WERI-Rb-1 (cell line): ENCODE measurements around the gene TRPM3.

Experiments
- DNase-seq: peaks from one replicate; pipeline ENCODE4 v3.0.0-alpha.2; 2020
- H3K27ac ChIP-seq: fragments of 250-450 bp; sonication (Bioruptor Pico); 2 replicates; pipeline ENCODE4 v1.5.1; 2020; ENCODE audit warnings: mild to moderate bottlenecking, moderate library complexity
- H3K27me3 ChIP-seq: fragments of 250-450 bp; sonication (Bioruptor Pico); 2 replicates; pipeline ENCODE4 v1.5.1; 2021; ENCODE audit warnings: mild to moderate bottlenecking, low read depth, moderate library complexity; ENCODE audit not compliant: insufficient read depth, severe bottlenecking
- H3K36me3 ChIP-seq: fragments of 250-450 bp; sonication (Bioruptor Pico); 2 replicates; pipeline ENCODE4 v1.5.1; 2020; ENCODE audit warnings: mild to moderate bottlenecking, moderate library complexity
- H3K4me3 ChIP-seq: 2 replicates; pipeline ENCODE4 v1.5.1; 2011; ENCODE audit warnings: low read depth, mild to moderate bottlenecking, control low read depth, low read length
- H3K9me3 ChIP-seq: fragments of 250-450 bp; sonication (Bioruptor Pico); 2 replicates; pipeline ENCODE4 v1.5.1; 2021; ENCODE audit warnings: mild to moderate bottlenecking, moderate library complexity; ENCODE audit not compliant: severe bottlenecking
- CTCF ChIP-seq: IDR thresholded peaks from 2 replicates; pipeline ENCODE4 v1.5.1; 2011; ENCODE audit warnings: low read depth, mild to moderate bottlenecking, control low read depth, inconsistent platforms, low read length

TRPM3 gene

GRCh38 chr9:71145179-71145578 is 23.8 kb upstream of the TRPM3 start:
- Histone ChIP-seq H3K36me3 (no peaks in the 10 kb centered on the region), H3K27me3 (no peaks in the 10 kb centered on the region), H3K4me3 (no peak overlapping the region), H3K9me3 (peaks cover 3% of the 10 kb centered on the region), H3K27ac (no peak overlapping the region)
- no peak for TF ChIP-seq CTCF
- no peak for DNase-seq

DNA sequence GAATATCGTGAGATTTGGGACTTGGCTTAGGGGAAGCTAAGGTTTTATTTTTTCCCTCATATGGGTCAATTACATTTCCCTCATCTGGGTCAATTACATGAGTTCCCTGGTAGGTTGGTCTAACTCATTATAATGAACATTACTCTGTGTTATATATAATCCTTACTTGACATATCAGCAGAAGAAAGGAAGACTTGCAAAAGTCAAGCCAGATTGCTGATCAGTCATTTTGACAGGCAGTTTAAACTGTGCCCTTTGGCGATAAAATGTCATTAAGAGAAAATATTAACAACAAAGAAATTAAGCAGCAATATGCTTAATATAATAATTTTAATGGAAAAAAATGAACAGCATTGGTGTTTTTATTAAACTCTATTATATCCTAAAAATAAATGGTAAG is 23.1 kb upstream of the TRPM3 start:
- Histone ChIP-seq H3K27ac (no peak overlapping the region), H3K4me3 (no peak overlapping the region), H3K27me3 (no peaks in the 10 kb centered on the region), H3K9me3 (peaks cover 3% of the 10 kb centered on the region), H3K36me3 (no peaks in the 10 kb centered on the region)
- TF ChIP-seq CTCF: no peak
- DNase-seq: no peak

DNA sequence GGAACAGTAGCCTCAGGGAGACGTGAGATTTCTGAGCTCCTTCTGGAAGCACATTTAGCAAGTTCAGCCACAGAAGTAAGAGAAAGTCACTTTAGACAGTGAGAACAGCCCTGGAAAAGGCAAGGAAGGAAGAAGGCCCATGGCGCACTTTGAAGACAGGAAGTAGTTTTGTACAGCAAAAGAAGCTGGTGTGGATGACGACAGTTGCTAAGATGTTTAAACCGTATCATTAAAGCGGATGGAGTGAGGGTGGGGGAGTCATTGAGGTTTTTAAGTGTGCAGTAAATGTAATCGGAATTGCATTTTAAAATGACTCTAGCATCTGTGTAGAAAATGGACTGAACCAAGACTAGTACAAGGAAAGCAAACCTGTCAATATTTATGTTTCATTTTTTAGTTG is 15.3 kb upstream of the TRPM3 start:
- no peak overlapping the region for H3K4me3 ChIP-seq
- TF ChIP-seq CTCF: no peak
- H3K27me3 ChIP-seq: no peaks in the 10 kb centered on the region
- H3K36me3 ChIP-seq: no peaks in the 10 kb centered on the region
- no peak for DNase-seq
- no peak overlapping the region for H3K27ac ChIP-seq
- no peaks in the 10 kb centered on the region for H3K9me3 ChIP-seq

GRCh38 chr9:71131145-71131544 is 9.7 kb upstream of the TRPM3 start:
- H3K27me3 ChIP-seq: no peaks in the 10 kb centered on the region
- H3K4me3 ChIP-seq: no peak overlapping the region
- no peaks in the 10 kb centered on the region for H3K36me3 ChIP-seq
- no peak for DNase-seq
- H3K9me3 ChIP-seq: no peaks in the 10 kb centered on the region
- TF ChIP-seq CTCF: no peak
- H3K27ac ChIP-seq: no peak overlapping the region

DNA sequence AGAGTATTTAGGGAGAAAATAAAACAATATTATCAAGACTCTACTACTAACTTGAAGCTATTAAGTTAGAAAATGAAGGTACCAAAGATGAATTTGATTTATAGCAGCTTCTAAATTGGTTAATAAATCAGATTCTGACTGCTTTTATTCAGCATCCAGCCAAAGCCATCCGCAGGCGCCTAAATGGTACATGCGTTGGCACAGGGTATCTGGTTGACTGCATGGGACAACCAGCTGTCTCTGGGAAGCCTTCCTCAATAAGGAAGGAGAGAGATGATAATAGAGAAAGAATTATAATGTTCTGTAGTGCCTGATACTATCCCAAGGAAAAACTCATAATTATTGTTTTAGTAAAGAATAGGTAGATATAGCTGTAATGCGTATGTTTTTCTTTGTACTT is 9.1 kb upstream of the TRPM3 start:
- Histone ChIP-seq H3K27me3 (no peaks in the 10 kb centered on the region), H3K36me3 (no peaks in the 10 kb centered on the region), H3K9me3 (no peaks in the 10 kb centered on the region), H3K27ac (no peak overlapping the region), H3K4me3 (no peak overlapping the region)
- TF ChIP-seq CTCF: no peak
- DNase-seq: no peak

DNA sequence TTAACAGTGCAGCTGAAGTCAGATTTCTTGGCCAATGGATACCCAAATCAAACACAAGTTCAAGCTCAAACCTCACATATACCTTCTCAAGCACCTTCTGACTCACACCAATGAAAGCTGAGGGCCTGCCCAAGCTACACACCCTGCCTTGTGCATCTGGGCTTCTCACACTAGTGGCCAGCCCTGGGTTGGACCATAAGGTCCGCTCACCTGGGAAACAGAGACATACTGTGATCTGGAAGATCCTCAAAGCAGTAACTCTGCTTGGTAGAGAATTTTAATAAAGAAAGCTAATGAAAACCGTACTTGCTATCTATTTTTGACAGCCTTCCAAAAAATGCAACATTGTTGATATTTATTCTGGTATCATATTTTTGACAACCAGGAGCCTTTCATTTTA is 7.4 kb upstream of the TRPM3 start:
- Histone ChIP-seq H3K36me3 (no peaks in the 10 kb centered on the region), H3K4me3 (no peak overlapping the region), H3K27ac (no peak overlapping the region), H3K27me3 (no peaks in the 10 kb centered on the region), H3K9me3 (no peaks in the 10 kb centered on the region)
- TF ChIP-seq CTCF: no peak
- no peak for DNase-seq
